Activated naive CD4-positive, alpha-beta T cell treated with anti-CD3 and anti-CD28 coated beads, Interleukin-2, amount 50 U/mL, for 72 hours (primary cell): Measurements from ENCODE around the gene AGTRAP. TPM values are rescaled to one million over a fixed set of nuclear protein-coding genes. Genes with fewer than 3 reads are reported as not detected.

Experiments
- ATAC-seq, 2 donors: fragments of 150-1000 bp; cut with Tn5 transposase; 2 replicates each; pipeline ENCODE4 v1.10.0; 2021; ENCODE audit warnings: mild to moderate bottlenecking in 2 of 2, moderate library complexity in 2 of 2
- DNase-seq, 2 donors: peaks; one replicate each; pipeline ENCODE4 v3.0.0; 2021 to 2022; ENCODE audit warnings: low spot score in 2 of 2
- H3K27ac Mint-ChIP-seq, 2 donors: one replicate each; pipeline ENCODE4 v1.8.0; 2022; ENCODE audit warnings: mild to moderate bottlenecking in 2 of 2, mixed read lengths in 2 of 2
- H3K36me3 Mint-ChIP-seq, 2 donors: one replicate each; pipeline ENCODE4 v1.8.0; 2022; ENCODE audit warnings: mixed read lengths in 2 of 2
- H3K9me3 Mint-ChIP-seq, 2 donors: one replicate each; pipeline ENCODE4 v1.8.0; 2022; ENCODE audit warnings: mixed read lengths in 2 of 2
- total RNA-seq, 2 donors: library from RNA; stranded (reverse); gene quantifications; one replicate each; pipeline ENCODE4 v1.2.3, GENCODE V29; 2022

The AGTRAP gene
- total RNA-seq, 2 donors from 2014 or later: 9.7 to 24.1 TPM

GRCh38 chr1:11795238-11795890 lies 59.4 kb downstream of the AGTRAP start:
- DNase-seq (no peak), ATAC-seq (no peak)
- H3K9me3 Mint-ChIP-seq: no peaks in the 10 kb centered on the region
- peak overlapping the region; percentile 22 to 82 for H3K27ac Mint-ChIP-seq
- no peaks in the 10 kb centered on the region for H3K36me3 Mint-ChIP-seq

DNA sequence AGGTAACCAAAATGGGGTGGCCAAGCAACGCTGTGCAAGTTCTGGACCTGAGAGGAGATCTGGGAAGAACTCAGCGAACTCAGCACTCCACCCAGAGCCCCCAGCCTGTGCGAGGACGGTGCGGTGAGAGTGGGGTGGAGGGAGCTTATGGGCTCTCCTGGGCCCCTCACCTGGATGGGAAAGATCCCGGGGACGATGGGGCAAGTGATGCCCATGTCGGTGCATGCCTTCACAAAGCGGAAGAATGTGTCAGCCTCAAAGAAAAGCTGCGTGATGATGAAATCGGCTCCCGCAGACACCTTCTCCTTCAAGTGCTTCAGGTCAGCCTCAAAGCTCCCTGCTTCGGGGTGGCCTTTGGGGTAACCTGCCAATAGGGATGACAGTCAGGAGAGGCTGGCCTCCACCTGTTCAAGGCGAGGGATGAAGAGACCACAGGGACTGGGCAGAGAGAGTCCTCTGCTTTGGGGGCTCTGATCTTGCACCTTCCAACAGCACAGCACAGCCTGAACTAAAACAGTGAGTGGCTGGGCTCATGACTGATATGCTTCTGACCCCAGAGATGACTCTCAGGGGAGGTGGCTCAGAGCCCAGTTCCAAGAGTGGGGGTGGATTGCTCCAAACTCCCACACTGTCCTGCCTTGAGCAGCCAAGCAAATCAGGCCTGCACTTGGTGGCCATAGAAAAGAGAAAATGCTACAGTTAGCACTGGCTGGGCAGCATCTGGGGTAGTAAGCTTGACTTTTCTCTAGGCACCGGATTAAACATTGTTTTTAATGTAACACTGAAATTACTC lies 60.3 kb downstream of the AGTRAP start:
- no peak for ATAC-seq
- H3K9me3 Mint-ChIP-seq: no peaks in the 10 kb centered on the region
- peak overlapping the region in 1 of 2 donors; percentile 50 for H3K27ac Mint-ChIP-seq
- H3K36me3 Mint-ChIP-seq: no peaks in the 10 kb centered on the region
- DNase-seq: no peak

GRCh38 chr1:11797525-11798216 lies 61.7 kb downstream of the AGTRAP start:
- Mint-ChIP-seq H3K9me3 (no peaks in the 10 kb centered on the region), H3K36me3 (peaks cover 0 to 3% of the 10 kb centered on the region in 2 donors), H3K27ac (no peak overlapping the region)
- DNase-seq: no peak
- ATAC-seq: no peak

GRCh38 chr1:11799099-11799498 lies 63.2 kb downstream of the AGTRAP start:
- Mint-ChIP-seq H3K36me3 (peaks cover 0 to 10% of the 10 kb centered on the region in 2 donors), H3K27ac (no peak overlapping the region), H3K9me3 (no peaks in the 10 kb centered on the region)
- DNase-seq (no peak), ATAC-seq (no peak)

- no peak for ATAC-seq
- no peaks in the 10 kb centered on the region for H3K9me3 Mint-ChIP-seq
- DNase-seq: no peak
- H3K27ac Mint-ChIP-seq: no peak overlapping the region
- H3K36me3 Mint-ChIP-seq: peaks cover 0 to 10% of the 10 kb centered on the region in 2 donors
These were observed 64.0 kb downstream of the AGTRAP start for GRCh38 chr1:11799896-11800295.

GRCh38 chr1:11800391-11800755 lies 64.4 kb downstream of the AGTRAP start:
- Mint-ChIP-seq H3K27ac (peak overlapping the region in 1 of 2 donors; percentile 61), H3K9me3 (no peaks in the 10 kb centered on the region), H3K36me3 (peaks cover 0 to 10% of the 10 kb centered on the region in 2 donors)
- ATAC-seq (no peak), DNase-seq (no peak)

Other genes starting within 250 kb of the AGTRAP start
- gene FBXO2, start 81.7 kb upstream of the AGTRAP start, total RNA-seq: 1 to 10 TPM; 1.9 to 2.0 TPM
- 10 to 100 TPM; 22.7 to 27.3 TPM for gene FBXO44, start 81.3 kb upstream of the AGTRAP start, total RNA-seq
- 10 to 100 TPM in 1 of 2 donors, 1 to 10 TPM in 1; 3.2 to 11.2 TPM for gene FBXO6, start 71.9 kb upstream of the AGTRAP start, total RNA-seq
- 100 to 1,000 TPM in 1 of 2 donors, 10 to 100 TPM in 1; 76.7 to 115 TPM for gene MAD2L2, start 55.0 kb upstream of the AGTRAP start, total RNA-seq
- gene DRAXIN, start 44.4 kb upstream of the AGTRAP start, total RNA-seq: under 1 TPM; 0.04 to 0.46 TPM
- gene C1orf167, start 26.1 kb downstream of the AGTRAP start, total RNA-seq: not detected
- gene MTHFR, start 69.8 kb downstream of the AGTRAP start, total RNA-seq: 10 to 100 TPM; 14.8 to 18.2 TPM
- 10 to 100 TPM; 14.8 to 16.6 TPM for gene CLCN6, start 70.1 kb downstream of the AGTRAP start, total RNA-seq
- gene NPPA, start 111.6 kb downstream of the AGTRAP start, total RNA-seq: not detected
- gene NPPB, start 122.8 kb downstream of the AGTRAP start, total RNA-seq: not detected
- gene KIAA2013, start 190.3 kb downstream of the AGTRAP start, total RNA-seq: 10 to 100 TPM; 16.3 to 24.9 TPM
- gene PLOD1, start 198.6 kb downstream of the AGTRAP start, total RNA-seq: 10 to 100 TPM; 17.9 to 32.8 TPM
- 10 to 100 TPM; 54.9 to 62.3 TPM for gene MFN2, start 244.3 kb downstream of the AGTRAP start, total RNA-seq